ENCODE data around the gene SORCS3.

DNA sequence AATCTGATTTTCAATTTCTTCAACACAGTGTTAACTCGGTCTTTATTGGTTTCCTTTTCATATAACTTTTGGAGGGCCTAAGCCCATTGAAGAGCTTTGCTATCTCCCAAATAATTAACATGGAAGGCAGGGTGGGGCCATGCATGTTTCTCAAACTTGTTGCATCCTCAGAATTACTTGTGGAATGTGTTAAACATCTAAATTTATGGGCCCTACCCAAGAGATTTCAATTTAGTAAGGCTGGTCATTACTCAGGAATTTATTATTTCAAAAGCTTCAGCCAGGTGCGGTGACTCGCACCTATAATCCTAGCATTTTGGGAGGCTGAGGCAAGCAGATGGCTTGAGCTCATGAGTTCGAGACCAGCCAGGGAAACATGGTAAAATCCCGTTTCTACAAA lies 208.9 kb downstream of the SORCS3 start:
- TF ChIP-seq POLR2AphosphoS5 (IDR thresholded peaks at IDR 0.05; ENCODE audit: borderline replicate concordance, low read depth, low read length) = no peak
- TF ChIP-seq EZH2 (IDR thresholded peaks at IDR 0.05) = no peak
- no peak for TF ChIP-seq FOXP2 (optimal IDR thresholded peaks at IDR 0.05; ENCODE audit: control extremely low read depth, extremely low read length, insufficient read depth)
